Skin epidermis (tissue), 12 donors: Measurements from ENCODE around the gene CPNE7.
"Not testable (repeated sequence)": the region's sequence is repeated elsewhere in the genome, so short reads cannot be mapped to it uniquely, and the experiment has no call there.

ENCODE experiments used
- H3K27ac ChIP-seq, 21 experiments: fragments of 200-600 bp; sonication (generic) in 11 of 21; one replicate each; pipeline ENCODE4 v1.5.0; 2020; ENCODE audit warnings: mild to moderate bottlenecking in 3 of 21, inconsistent platforms in 2 of 21, moderate library complexity in 2 of 21
- H3K4me3 ChIP-seq, 7 experiments: fragments of 200-600 bp; sonication (generic) in 2 of 7; one replicate each; pipeline ENCODE4 v1.5.0; 2020; ENCODE audit warnings: inconsistent platforms in 2 of 7, mild to moderate bottlenecking in 2 of 7, moderate library complexity in 1 of 7

The CPNE7 gene

GRCh38 chr16:89564476-89565255, 10.9 kb upstream of the CPNE7 start:
- Histone ChIP-seq H3K4me3 (peak overlapping the region in 1 of 7 experiments; percentile 12), H3K27ac (no peak overlapping the region)

GRCh38 chr16:89565256-89565505, 10.4 kb upstream of the CPNE7 start:
- Histone ChIP-seq H3K27ac (peak overlapping the region in 1 of 21 experiments; percentile 2), H3K4me3 (peak overlapping the region in 1 of 7 experiments; percentile 12)

GRCh38 chr16:89565506-89566372, 9.8 kb upstream of the CPNE7 start:
- peak overlapping the region in 3 of 7 experiments; percentile 1 to 12 (median 6) for H3K4me3 ChIP-seq

GRCh38 chr16:89567656-89568594, 7.6 kb upstream of the CPNE7 start:
- H3K27ac ChIP-seq, result no peak overlapping the region
- no peak overlapping the region for H3K4me3 ChIP-seq

More at GRCh38 chr16:89565506-89566372, 9.8 kb upstream of the CPNE7 start:
- H3K27ac ChIP-seq, result peak overlapping the region in 2 of 21 experiments; percentile 2 to 7

GRCh38 chr16:89569506-89570341, 5.8 kb upstream of the CPNE7 start:
- H3K27ac ChIP-seq, result no peak overlapping the region
- no peak overlapping the region for H3K4me3 ChIP-seq

GRCh38 chr16:89570342-89570923, 5.1 kb upstream of the CPNE7 start:
- Histone ChIP-seq H3K27ac (no peak overlapping the region), H3K4me3 (no peak overlapping the region)

GRCh38 chr16:89570983-89571598, 4.5 kb upstream of the CPNE7 start:
- H3K27ac ChIP-seq, H3K4me3 ChIP-seq: not testable (repeated sequence)

- Histone ChIP-seq H3K4me3 (no peak overlapping the region), H3K27ac (no peak overlapping the region)
Observed at GRCh38 chr16:89571636-89572035, 3.9 kb upstream of the CPNE7 start.

GRCh38 chr16:89572073-89572484, 3.5 kb upstream of the CPNE7 start:
- Histone ChIP-seq H3K4me3 (no peak overlapping the region), H3K27ac (no peak overlapping the region)

- Histone ChIP-seq H3K27ac (no peak overlapping the region), H3K4me3 (no peak overlapping the region)
Observed at GRCh38 chr16:89572485-89573205, 2.9 kb upstream of the CPNE7 start.

- Histone ChIP-seq H3K4me3 (peak overlapping the region in 4 of 7 experiments; percentile 11 to 33 (median 24)), H3K27ac (peak overlapping the region in 1 of 21 experiments; percentile 4)
Observed at GRCh38 chr16:89573826-89574680, 1.5 kb upstream of the CPNE7 start.

GRCh38 chr16:89574681-89575246, 794 bp upstream of the CPNE7 start:
- H3K27ac ChIP-seq, result peak overlapping the region in 2 of 21 experiments; percentile 4
- H3K4me3 ChIP-seq, result peak overlapping the region; percentile 2 to 33 (median 19)

GRCh38 chr16:89576153-89577054, 846 bp downstream of the CPNE7 start:
- Histone ChIP-seq H3K27ac (no peak overlapping the region), H3K4me3 (peak overlapping the region in 4 of 7 experiments; percentile 16 to 33 (median 28))

- no peak overlapping the region for H3K4me3 ChIP-seq
- no peak overlapping the region for H3K27ac ChIP-seq
Observed at GRCh38 chr16:89577055-89577759, 1.6 kb downstream of the CPNE7 start.

- Histone ChIP-seq H3K4me3 (no peak overlapping the region), H3K27ac (no peak overlapping the region)
Observed at GRCh38 chr16:89579351-89579750, 3.8 kb downstream of the CPNE7 start.
